Measurements from ENCODE around the gene CEACAM21.
A peak's percentile ranks its signal among the peaks of the same experiment; 100 is the strongest.
"Not testable (repeated sequence)": the region's sequence is repeated elsewhere in the genome, so short reads cannot be mapped to it uniquely, and the experiment has no call there.

The CEACAM21 gene

DNA sequence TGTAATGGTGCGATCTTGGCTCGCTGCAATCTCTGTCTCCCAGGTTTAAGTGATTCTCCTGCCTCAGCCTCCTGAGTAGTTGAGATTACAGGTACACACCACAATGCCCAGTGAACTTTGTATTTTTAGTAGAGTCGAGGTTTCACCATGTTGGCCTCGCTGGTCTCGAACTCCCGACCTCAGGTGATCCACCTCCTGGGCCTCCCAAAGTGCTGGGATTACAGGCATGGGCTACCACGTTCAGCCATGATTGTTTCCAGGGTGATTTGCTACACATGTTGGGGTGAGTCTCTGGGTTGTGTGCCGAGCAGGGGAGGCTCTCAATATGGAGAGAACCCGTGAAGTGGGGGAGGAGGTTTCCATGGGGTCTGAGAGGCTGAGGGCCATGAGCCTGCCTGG lies 24.8 kb upstream of the CEACAM21 start:
- no peak for DNase-seq

GRCh38 chr19:41551711-41552110 lies 24.3 kb upstream of the CEACAM21 start:
- DNase-seq: no peak

GRCh38 chr19:41552558-41552957 lies 23.4 kb upstream of the CEACAM21 start:
- DNase-seq: no peak

- DNase-seq: no peak
Measured at GRCh38 chr19:41553804-41554203, 22.2 kb upstream of the CEACAM21 start.

DNA sequence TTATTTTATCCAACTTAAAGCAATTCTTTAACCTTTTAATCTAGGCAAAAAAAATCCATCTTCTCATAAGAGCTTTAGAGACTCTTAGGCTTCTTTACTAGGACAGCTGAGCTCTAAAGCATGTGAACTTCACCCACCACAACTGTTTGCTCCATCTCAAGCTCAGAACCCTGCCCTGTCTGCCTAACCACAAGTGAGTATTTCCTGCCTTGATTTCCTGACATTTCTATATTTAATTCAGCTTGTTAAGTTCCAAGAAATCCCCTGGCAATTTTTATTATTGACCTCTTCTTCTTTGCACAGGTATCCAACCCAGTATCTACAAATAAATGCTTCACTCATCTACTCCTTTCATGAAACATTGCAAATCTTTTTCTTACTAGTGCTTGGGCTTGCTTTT lies 21.1 kb upstream of the CEACAM21 start:
- DNase-seq: no peak

- DNase-seq: no peak
Measured at GRCh38 chr19:41555748-41556147, 20.2 kb upstream of the CEACAM21 start.

DNA sequence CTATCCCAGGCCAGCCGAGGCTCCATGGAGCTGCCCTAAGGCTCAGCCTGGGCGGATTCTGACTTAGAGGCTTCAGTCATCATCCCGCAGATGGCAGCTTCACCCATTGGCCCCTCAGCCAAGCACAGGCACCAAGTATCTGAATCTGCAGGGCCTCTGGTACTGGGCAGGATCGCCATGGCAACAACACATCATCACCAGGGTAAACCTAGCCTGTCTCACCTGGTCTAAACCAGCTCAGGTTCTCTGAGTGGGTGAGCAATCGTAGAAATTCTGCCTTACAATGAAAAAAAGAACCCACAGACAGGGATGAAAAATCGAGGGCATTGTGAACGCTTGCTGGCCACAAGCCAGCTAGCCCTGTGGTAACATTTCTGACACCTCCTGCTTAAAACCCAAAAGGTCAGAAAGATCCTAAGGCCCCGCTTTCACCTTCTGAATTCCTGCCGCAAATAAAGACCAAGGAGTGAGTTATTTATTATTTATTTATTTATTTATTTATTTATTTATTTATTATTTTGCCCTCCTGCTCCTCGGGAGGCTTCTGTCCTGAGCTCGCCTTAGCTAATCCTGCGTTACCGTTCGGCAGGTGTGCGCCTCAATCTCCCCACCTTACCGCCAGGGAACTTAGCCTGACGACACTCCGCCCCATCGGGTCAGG lies 12.0 kb upstream of the CEACAM21 start:
- DNase-seq: no peak

DNA sequence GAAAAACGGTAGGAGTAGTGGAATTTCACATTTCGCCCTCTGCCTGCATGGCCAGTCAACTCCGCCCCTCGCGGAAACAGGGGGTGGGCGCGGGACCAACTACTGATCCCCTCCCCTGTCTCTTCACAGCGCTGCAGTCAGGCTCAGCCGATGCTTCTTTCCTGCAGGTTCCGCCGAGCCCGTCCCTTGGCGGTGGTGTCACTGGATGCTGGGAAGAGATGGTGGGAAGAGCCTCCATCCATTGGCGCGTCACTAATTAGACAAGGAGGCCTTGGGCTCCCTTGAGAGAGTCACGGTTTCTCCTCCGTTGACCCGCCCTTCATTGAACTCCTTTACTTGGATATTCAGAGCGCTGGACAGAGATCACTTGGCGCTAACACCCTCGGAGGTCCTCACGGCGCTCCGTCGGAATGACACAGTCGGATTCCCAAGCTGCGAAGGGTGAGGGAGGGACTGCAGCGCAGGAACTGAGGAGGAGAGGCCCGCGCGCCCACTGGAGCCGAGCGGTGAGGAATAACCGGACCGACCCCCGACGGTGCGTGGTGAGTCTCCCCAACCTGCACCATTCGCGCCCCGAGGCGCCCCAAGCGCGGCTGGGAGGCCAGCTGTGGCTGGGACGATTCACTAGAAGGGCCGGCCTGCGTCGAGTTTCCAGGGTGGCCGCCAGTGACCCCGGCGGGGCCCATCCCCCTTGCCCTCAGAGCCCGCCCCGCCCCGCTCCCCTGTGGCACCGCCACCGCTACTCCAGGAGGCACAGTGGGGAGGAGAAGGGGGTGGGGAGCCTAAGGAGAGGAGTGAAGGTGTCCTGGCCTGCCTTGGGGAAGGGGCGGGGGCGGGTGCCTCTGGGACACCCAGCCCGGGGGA lies 11.2 kb upstream of the CEACAM21 start:
- no peak for DNase-seq

- DNase-seq: no peak
Measured at GRCh38 chr19:41565379-41565720, 10.6 kb upstream of the CEACAM21 start.

GRCh38 chr19:41566001-41566400 lies 10.0 kb upstream of the CEACAM21 start:
- DNase-seq: peak; percentile 2

- no peak for DNase-seq
Measured at GRCh38 chr19:41569481-41570150, 6.3 kb upstream of the CEACAM21 start.

- no peak for DNase-seq
Measured at GRCh38 chr19:41570179-41570578, 5.8 kb upstream of the CEACAM21 start.

DNA sequence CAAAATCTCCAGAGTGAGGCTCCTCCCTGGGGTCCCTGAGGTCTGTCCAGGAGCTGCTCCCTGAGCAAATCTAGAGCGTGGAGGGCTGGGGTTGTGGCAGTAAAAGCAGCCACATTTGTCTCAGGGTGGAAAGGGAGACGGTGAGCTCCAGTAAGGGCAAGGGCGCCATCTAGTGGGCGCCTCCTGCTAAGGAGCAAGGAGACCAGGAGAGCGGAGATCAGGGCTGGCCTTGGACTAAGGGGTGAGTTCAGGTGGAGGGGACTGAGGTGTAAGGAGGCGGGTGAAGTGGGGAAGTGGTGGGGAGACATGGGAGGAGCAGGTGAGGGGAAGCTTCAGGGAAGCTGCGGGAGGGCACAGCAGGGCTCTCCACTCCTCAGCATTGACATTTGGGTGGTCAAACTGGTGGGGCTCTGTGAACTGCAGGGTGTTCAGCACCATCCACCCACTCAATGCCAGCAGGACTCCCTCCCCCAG lies 5.3 kb upstream of the CEACAM21 start:
- peak; percentile 37 for DNase-seq

GRCh38 chr19:41577144-41577830 lies 1.3 kb downstream of the CEACAM21 start:
- no peak for DNase-seq

DNA sequence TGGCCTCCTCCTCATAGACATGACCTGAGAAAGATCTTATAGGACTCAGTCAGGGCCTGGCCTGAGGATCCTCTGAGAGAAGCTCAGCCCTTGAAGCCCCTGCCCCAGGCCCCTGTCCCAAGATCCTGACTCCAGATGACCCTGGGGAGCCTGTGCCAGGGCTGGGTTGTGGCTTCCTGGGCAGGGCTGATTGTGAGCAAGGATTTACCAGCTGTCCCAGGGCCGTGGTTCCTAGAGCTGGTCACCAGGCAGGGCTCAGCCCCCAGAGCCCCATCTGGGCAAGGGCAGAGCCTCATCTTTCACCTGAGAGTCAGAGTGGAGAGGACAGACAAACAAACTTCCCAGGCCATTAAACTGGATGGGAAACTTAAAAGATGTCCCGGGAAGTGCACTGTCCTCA lies 1.9 kb downstream of the CEACAM21 start:
- DNase-seq: no peak

- no peak for DNase-seq
Measured at GRCh38 chr19:41578886-41579285, 2.9 kb downstream of the CEACAM21 start.

GRCh38 chr19:41581068-41581467 lies 5.1 kb downstream of the CEACAM21 start:
- not testable (repeated sequence) for DNase-seq

DNA sequence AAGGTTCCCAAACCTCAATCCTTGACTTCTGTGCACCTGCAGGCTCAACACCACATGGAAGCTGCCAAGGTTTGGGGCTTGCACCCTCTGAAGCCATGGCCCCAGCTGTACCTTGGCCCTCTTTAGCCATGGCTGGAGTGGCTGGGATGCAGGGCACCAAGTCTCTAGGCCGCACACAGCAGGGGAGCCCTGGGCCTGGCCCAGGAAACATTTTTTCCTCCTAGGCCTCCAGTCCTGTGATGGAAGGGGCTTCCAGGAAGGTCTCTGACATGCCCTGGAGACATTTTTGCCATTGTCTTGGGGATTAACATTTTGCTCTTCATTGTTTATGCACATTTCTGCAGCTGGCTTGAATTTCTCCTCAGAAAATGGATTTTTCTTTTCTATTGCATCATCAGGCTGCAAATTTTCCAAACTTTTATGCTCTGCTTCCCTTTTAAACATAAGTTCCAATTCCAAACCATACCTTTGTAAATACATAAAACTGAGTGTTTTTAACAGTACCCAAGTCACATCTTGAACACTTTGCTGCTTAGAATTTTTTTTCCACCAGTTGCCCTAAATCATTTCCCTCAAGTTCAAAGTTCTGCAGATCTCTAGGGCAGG lies 6.7 kb downstream of the CEACAM21 start:
- DNase-seq: not testable (repeated sequence)

DNA sequence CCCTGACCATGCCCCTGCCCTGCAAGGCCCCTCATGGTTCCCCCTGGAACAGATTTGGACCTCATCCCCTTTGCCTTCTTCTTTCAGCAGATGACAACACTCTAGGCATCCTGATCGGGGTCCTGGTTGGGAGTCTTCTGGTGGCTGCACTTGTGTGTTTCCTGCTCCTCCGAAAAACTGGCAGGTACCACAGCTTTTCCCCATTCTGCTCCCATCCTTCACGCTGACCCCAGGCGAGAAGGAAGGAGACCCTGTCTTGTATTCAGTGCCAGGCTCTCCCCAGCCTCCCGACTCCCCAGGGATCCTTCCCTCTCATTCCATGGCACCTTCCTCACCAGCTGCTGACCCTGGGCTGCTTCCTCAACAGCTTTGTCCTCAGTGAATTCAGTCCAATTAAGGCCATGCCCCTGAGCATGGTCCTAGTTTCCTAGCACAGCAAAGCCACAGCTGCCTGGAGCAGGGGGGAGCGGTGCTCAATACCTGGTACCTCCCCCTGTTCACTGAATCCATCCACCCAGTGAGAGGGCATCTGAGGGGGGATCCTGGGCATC lies 8.4 kb downstream of the CEACAM21 start:
- DNase-seq: no peak

DNA sequence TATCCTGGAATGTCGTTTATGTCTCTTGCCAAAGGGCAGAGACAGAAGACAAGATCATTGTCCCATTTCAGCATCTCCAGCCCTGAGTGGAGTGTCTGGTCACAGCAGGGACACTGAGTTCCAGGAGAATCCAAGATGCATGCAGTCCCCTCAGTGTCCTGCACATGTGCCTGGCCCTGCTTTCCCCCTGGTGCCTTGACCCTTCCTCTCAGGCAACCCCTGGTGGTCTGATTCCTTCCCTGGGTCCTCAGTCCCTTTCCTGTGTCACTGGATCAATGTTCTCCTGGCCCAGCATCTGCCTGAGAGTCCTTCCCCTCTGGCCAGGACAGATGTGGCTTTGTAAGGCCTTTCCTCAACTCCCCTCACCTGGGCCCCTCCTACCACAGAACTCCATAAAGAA lies 9.0 kb downstream of the CEACAM21 start:
- DNase-seq: no peak

DNA sequence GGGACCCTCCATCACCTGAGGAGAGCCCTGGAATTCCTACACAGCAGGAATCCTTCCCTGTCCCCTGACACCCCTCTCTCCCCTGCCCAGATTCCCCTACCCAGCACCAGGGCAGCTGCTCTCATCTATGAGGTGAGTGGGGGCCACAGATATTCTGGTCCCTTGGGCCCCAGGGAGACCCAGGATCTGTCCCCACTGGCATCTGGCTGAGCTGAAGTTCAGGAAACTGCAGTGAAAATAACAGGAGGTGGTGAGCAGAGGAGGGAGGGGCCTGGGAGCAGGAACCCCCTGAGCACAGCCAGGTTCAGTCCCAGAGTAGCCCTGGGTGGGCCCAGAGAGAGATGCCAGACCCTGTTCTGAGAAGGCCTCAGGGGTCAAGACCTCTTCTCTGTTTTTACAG lies 10.1 kb downstream of the CEACAM21 start:
- DNase-seq: no peak

DNA sequence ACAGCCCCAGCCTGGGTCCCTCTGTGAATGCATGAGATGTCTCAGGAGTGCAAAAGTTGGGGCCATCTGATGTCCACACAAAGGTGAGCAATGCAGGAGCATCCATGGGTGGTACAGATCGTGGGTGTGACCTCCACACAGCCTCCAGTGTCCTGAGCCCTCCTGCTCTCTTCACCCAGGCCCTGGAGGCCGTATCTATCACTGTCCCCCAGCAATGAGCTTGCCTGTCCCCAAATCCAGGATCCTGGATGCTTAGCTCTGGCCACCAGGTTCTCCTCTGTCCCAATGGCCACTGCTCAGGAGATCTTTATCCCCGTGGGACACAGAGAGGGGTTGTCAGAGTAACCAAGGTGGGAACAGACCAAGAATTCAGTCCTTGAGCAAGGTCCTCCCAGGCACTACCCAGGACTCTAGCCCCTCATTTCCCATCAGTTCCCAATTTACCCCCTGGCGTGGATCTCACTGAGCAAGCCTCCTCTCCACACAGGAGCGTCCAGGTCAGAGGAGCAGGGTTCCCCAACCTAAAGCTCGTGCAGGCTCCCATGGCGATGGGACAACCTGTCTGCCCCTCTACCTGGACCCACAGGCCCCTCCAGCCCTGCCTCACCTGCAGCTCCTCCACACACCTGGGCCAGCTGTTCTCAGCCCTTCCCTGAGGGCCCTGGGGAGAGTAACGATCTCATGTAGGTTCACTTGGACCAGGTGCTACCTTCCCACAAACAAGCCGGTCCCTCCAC lies 11.3 kb downstream of the CEACAM21 start:
- no peak for DNase-seq

All from NCI-H1417 treated with DMSO at 0.1 percent for 48 hours (cell line).